HG03064 (cell line): Measurements from ENCODE around the gene ZNF391.
"Not testable (repeated sequence)": the region's sequence is repeated elsewhere in the genome, so short reads cannot be mapped to it uniquely, and the experiment has no call there.

ENCODE experiments used
- ATAC-seq: cut with Tn5 transposase; IDR thresholded peaks from one replicate; pipeline ENCODE4 v1.9.1; 2021; ENCODE audit warnings: low read depth; ENCODE audit not compliant: unreplicated experiment

Gene ZNF391

GRCh38 chr6:27419363-27419762 is 30.8 kb downstream of the ZNF391 start:
- ATAC-seq = no peak

- ATAC-seq = no peak
Measured at GRCh38 chr6:27422651-27423332, 34.2 kb downstream of the ZNF391 start.

- not testable (repeated sequence) for ATAC-seq
Measured at GRCh38 chr6:27424851-27425250, 36.3 kb downstream of the ZNF391 start.

- ATAC-seq = no peak
Measured at GRCh38 chr6:27426045-27426620, 37.6 kb downstream of the ZNF391 start.

- ATAC-seq = no peak
Measured at GRCh38 chr6:27428502-27428901, 39.9 kb downstream of the ZNF391 start.

- ATAC-seq = no peak
Measured at GRCh38 chr6:27428966-27429365, 40.4 kb downstream of the ZNF391 start.

- no peak for ATAC-seq
Measured at GRCh38 chr6:27433714-27434113, 45.2 kb downstream of the ZNF391 start.

- no peak for ATAC-seq
Measured at GRCh38 chr6:27439371-27439770, 50.8 kb downstream of the ZNF391 start.

- no peak for ATAC-seq
Measured at GRCh38 chr6:27441001-27441400, 52.4 kb downstream of the ZNF391 start.

- ATAC-seq = no peak
Measured at GRCh38 chr6:27442932-27443331, 54.4 kb downstream of the ZNF391 start.

- no peak for ATAC-seq
Measured at GRCh38 chr6:27448456-27448855, 59.9 kb downstream of the ZNF391 start.

- no peak for ATAC-seq
Measured at GRCh38 chr6:27451660-27452390, 63.3 kb downstream of the ZNF391 start.

GRCh38 chr6:27452496-27452897 is 63.9 kb downstream of the ZNF391 start:
- no peak for ATAC-seq
